ENCODE measurements around the gene FAM184A. TPM values are rescaled to one million over a fixed set of nuclear protein-coding genes. Genes with fewer than 3 reads are reported as not detected.

Gene FAM184A
- total RNA-seq, 1 experiment from 2014 or later: 0.10 TPM

- in situ Hi-C loops (cut with HindIII; ENCODE audit: low pct_unique_long_range_greater_than_20kb, low sequenced_read_pairs): no loop called here
- DNase-seq (ENCODE audit: low read depth): no peak
Measured at GRCh38 chr6:119067091-119067490, 11.4 kb downstream of the FAM184A start.

- DNase-seq (ENCODE audit: low read depth): no peak
- in situ Hi-C loops (cut with HindIII; ENCODE audit: low pct_unique_long_range_greater_than_20kb, low sequenced_read_pairs): no loop called here
Measured at GRCh38 chr6:119066517-119066916, 11.9 kb downstream of the FAM184A start.

- in situ Hi-C loops (cut with HindIII; ENCODE audit: low pct_unique_long_range_greater_than_20kb, low sequenced_read_pairs): no loop called here
- DNase-seq (ENCODE audit: low read depth): no peak
Measured at GRCh38 chr6:119065955-119066354, 12.5 kb downstream of the FAM184A start.

- in situ Hi-C loops (cut with HindIII; ENCODE audit: low pct_unique_long_range_greater_than_20kb, low sequenced_read_pairs): no loop called here
- DNase-seq (ENCODE audit: low read depth): no peak
Measured at GRCh38 chr6:119065382-119065781, 13.1 kb downstream of the FAM184A start.

GRCh38 chr6:119063491-119063890, 15.0 kb downstream of the FAM184A start:
- no peak for DNase-seq (ENCODE audit: low read depth)
- in situ Hi-C loops (cut with HindIII; ENCODE audit: low pct_unique_long_range_greater_than_20kb, low sequenced_read_pairs): no loop called here

- DNase-seq (ENCODE audit: low read depth): no peak
- in situ Hi-C loops (cut with HindIII; ENCODE audit: low pct_unique_long_range_greater_than_20kb, low sequenced_read_pairs): no loop called here
Measured at GRCh38 chr6:119061215-119061614, 17.2 kb downstream of the FAM184A start.

- DNase-seq (ENCODE audit: low read depth): no peak
- in situ Hi-C loops (cut with HindIII; ENCODE audit: low pct_unique_long_range_greater_than_20kb, low sequenced_read_pairs): no loop called here
Measured at GRCh38 chr6:119060255-119060907, 18.1 kb downstream of the FAM184A start.

- in situ Hi-C loops (cut with HindIII; ENCODE audit: low pct_unique_long_range_greater_than_20kb, low sequenced_read_pairs): no loop called here
- no peak for DNase-seq (ENCODE audit: low read depth)
Measured at GRCh38 chr6:119055069-119055468, 23.4 kb downstream of the FAM184A start.

- in situ Hi-C loops (cut with HindIII; ENCODE audit: low pct_unique_long_range_greater_than_20kb, low sequenced_read_pairs): no loop called here
- no peak for DNase-seq (ENCODE audit: low read depth)
Measured at GRCh38 chr6:119052987-119053386, 25.5 kb downstream of the FAM184A start.

- no peak for DNase-seq (ENCODE audit: low read depth)
- in situ Hi-C loops (cut with HindIII; ENCODE audit: low pct_unique_long_range_greater_than_20kb, low sequenced_read_pairs): no loop called here
Measured at GRCh38 chr6:119052292-119052889, 26.1 kb downstream of the FAM184A start.

GRCh38 chr6:119044255-119044654, 34.2 kb downstream of the FAM184A start:
- in situ Hi-C loops (cut with HindIII; ENCODE audit: low pct_unique_long_range_greater_than_20kb, low sequenced_read_pairs): no loop called here
- no peak for DNase-seq (ENCODE audit: low read depth)

- in situ Hi-C loops (cut with HindIII; ENCODE audit: low pct_unique_long_range_greater_than_20kb, low sequenced_read_pairs): no loop called here
- no peak for DNase-seq (ENCODE audit: low read depth)
Measured at GRCh38 chr6:119043783-119044182, 34.7 kb downstream of the FAM184A start.

- DNase-seq (ENCODE audit: low read depth): no peak
- in situ Hi-C loops (cut with HindIII; ENCODE audit: low pct_unique_long_range_greater_than_20kb, low sequenced_read_pairs): no loop called here
Measured at GRCh38 chr6:119043265-119043664, 35.2 kb downstream of the FAM184A start.

GRCh38 chr6:119040636-119041035, 37.8 kb downstream of the FAM184A start:
- DNase-seq (ENCODE audit: low read depth): no peak
- in situ Hi-C loops (cut with HindIII; ENCODE audit: low pct_unique_long_range_greater_than_20kb, low sequenced_read_pairs): no loop called here

GRCh38 chr6:119040229-119040628, 38.2 kb downstream of the FAM184A start:
- in situ Hi-C loops (cut with HindIII; ENCODE audit: low pct_unique_long_range_greater_than_20kb, low sequenced_read_pairs): no loop called here
- DNase-seq (ENCODE audit: low read depth): no peak

- in situ Hi-C loops (cut with HindIII; ENCODE audit: low pct_unique_long_range_greater_than_20kb, low sequenced_read_pairs): no loop called here
- no peak for DNase-seq (ENCODE audit: low read depth)
Measured at GRCh38 chr6:119037941-119038623, 40.4 kb downstream of the FAM184A start.

GRCh38 chr6:119037264-119037663, 41.2 kb downstream of the FAM184A start:
- in situ Hi-C loops (cut with HindIII; ENCODE audit: low pct_unique_long_range_greater_than_20kb, low sequenced_read_pairs): no loop called here
- no peak for DNase-seq (ENCODE audit: low read depth)

- in situ Hi-C loops (cut with HindIII; ENCODE audit: low pct_unique_long_range_greater_than_20kb, low sequenced_read_pairs): no loop called here
- no peak for DNase-seq (ENCODE audit: low read depth)
Measured at GRCh38 chr6:119036081-119036480, 42.4 kb downstream of the FAM184A start.

- DNase-seq (ENCODE audit: low read depth): no peak
- in situ Hi-C loops (cut with HindIII; ENCODE audit: low pct_unique_long_range_greater_than_20kb, low sequenced_read_pairs): no loop called here
Measured at GRCh38 chr6:119035459-119035858, 43.0 kb downstream of the FAM184A start.
